Measurements from ENCODE around the gene SLC6A7.

SLC6A7 gene

GRCh38 chr5:150175536-150175935 is 14.3 kb upstream of the SLC6A7 start:
- DNase-seq: no peak

GRCh38 chr5:150176745-150177477 is 13.0 kb upstream of the SLC6A7 start:
- no peak for DNase-seq

GRCh38 chr5:150177721-150178120 is 12.1 kb upstream of the SLC6A7 start:
- no peak for DNase-seq

GRCh38 chr5:150178262-150178661 is 11.6 kb upstream of the SLC6A7 start:
- DNase-seq: no peak

GRCh38 chr5:150179019-150179620 is 10.7 kb upstream of the SLC6A7 start:
- no peak for DNase-seq

- DNase-seq: no peak
These were observed 9.4 kb upstream of the SLC6A7 start for GRCh38 chr5:150180241-150181026.

- DNase-seq: no peak
These were observed 8.8 kb upstream of the SLC6A7 start for GRCh38 chr5:150181027-150181426.

GRCh38 chr5:150181766-150182545 is 7.9 kb upstream of the SLC6A7 start:
- no peak for DNase-seq

GRCh38 chr5:150182774-150183173 is 7.1 kb upstream of the SLC6A7 start:
- no peak for DNase-seq

GRCh38 chr5:150183436-150183835 is 6.4 kb upstream of the SLC6A7 start:
- no peak for DNase-seq

- DNase-seq: no peak
These were observed 5.9 kb upstream of the SLC6A7 start for GRCh38 chr5:150184006-150184405.

- DNase-seq: no peak
These were observed 4.6 kb upstream of the SLC6A7 start for GRCh38 chr5:150184990-150185912.

- DNase-seq: no peak
These were observed 3.7 kb upstream of the SLC6A7 start for GRCh38 chr5:150186137-150186536.

- no peak for DNase-seq
These were observed 3.0 kb upstream of the SLC6A7 start for GRCh38 chr5:150186897-150187296.

- DNase-seq: no peak
These were observed 1.6 kb upstream of the SLC6A7 start for GRCh38 chr5:150188146-150188842.

GRCh38 chr5:150189326-150189725 is 536 bp upstream of the SLC6A7 start:
- no peak for DNase-seq

GRCh38 chr5:150190503-150190979 is 679 bp downstream of the SLC6A7 start:
- DNase-seq: no peak

- DNase-seq: no peak
These were observed 1.1 kb downstream of the SLC6A7 start for GRCh38 chr5:150190987-150191386.

- DNase-seq: no peak
These were observed 2.6 kb downstream of the SLC6A7 start for GRCh38 chr5:150192462-150192861.

GRCh38 chr5:150195736-150196485 is 6.0 kb downstream of the SLC6A7 start:
- DNase-seq: no peak

All from activated effector memory CD4-positive, alpha-beta T cell treated with Interleukin-2 at 50 U/mL for 16 hours (primary cell).